Hepatocyte (in vitro differentiated cells): ENCODE results near the gene ARSG. TPM values are rescaled to one million over a fixed set of nuclear protein-coding genes. Genes with fewer than 3 reads are reported as not detected.

Experiments used
- DNase-seq: peaks from one replicate; pipeline ENCODE4 v3.0.0-alpha.2; 2016; ENCODE audit warnings: low spot score
- H2AFZ ChIP-seq: fragments of 200-600 bp; sonication (generic); 2 replicates; pipeline ENCODE4 v1.6.0; 2016; ENCODE audit warnings: antibody characterized with exemption, mild to moderate bottlenecking
- H3K27ac ChIP-seq: fragments of 200-600 bp; sonication (generic); 2 replicates; pipeline ENCODE4 v1.5.1; 2016; ENCODE audit warnings: mild to moderate bottlenecking
- H3K27me3 ChIP-seq: fragments of 200-600 bp; sonication (generic); 2 replicates; pipeline ENCODE4 v1.6.1; 2016
- H3K36me3 ChIP-seq: fragments of 200-600 bp; sonication (generic); replicated peaks from 2 replicates; pipeline ENCODE4 v1.5.1; 2016; ENCODE audit warnings: low read depth; ENCODE audit not compliant: insufficient read depth
- H3K4me1 ChIP-seq: fragments of 200-600 bp; sonication (generic); 2 replicates; pipeline ENCODE4 v1.5.1; 2016; ENCODE audit warnings: mild to moderate bottlenecking, moderate library complexity; ENCODE audit not compliant: insufficient read depth
- H3K4me2 ChIP-seq: fragments of 200-600 bp; sonication (generic); 2 replicates; pipeline ENCODE4 v1.6.0; 2016
- H3K4me3 ChIP-seq: fragments of 200-600 bp; sonication (generic); 2 replicates; pipeline ENCODE4 v1.5.1; 2016; ENCODE audit warnings: mild to moderate bottlenecking
- H3K79me2 ChIP-seq: fragments of 200-600 bp; sonication (generic); 2 replicates; pipeline ENCODE4 v1.6.0; 2017; ENCODE audit warnings: mild to moderate bottlenecking
- H3K9me2 ChIP-seq: fragments of 200-600 bp; sonication (generic); replicated peaks from 2 replicates; pipeline ENCODE4 v1.6.0; 2017; ENCODE audit warnings: mild to moderate bottlenecking; ENCODE audit not compliant: insufficient read depth
- H3K9me3 ChIP-seq: fragments of 200-600 bp; sonication (generic); 2 replicates; pipeline ENCODE4 v1.5.1; 2016; ENCODE audit warnings: low read depth, mild to moderate bottlenecking
- H4K20me1 ChIP-seq: fragments of 200-600 bp; sonication (generic); 2 replicates; pipeline ENCODE4 v1.6.0; 2016; ENCODE audit warnings: mild to moderate bottlenecking; ENCODE audit not compliant: insufficient read depth, poor library complexity, severe bottlenecking
- CTCF ChIP-seq: fragments of 200-600 bp; sonication (generic); IDR thresholded peaks from 2 replicates; pipeline ENCODE4 v1.5.1; 2016; ENCODE audit warnings: antibody characterized with exemption, mild to moderate bottlenecking; ENCODE audit not compliant: poor library complexity
- EZH2 ChIP-seq: fragments of 200-600 bp; sonication (generic); IDR thresholded peaks from 2 replicates; pipeline ENCODE4 v1.6.1; 2016; ENCODE audit warnings: antibody characterized with exemption, mild to moderate bottlenecking, borderline replicate concordance
- EZH2phosphoT487 ChIP-seq: fragments of 200-600 bp; sonication (generic); IDR thresholded peaks from one replicate; pipeline ENCODE4 v1.6.1; 2018; ENCODE audit warnings: antibody characterized with exemption, mild to moderate bottlenecking, low read depth, moderate library complexity; ENCODE audit not compliant: unreplicated experiment, severe bottlenecking
- WGBS: methylation state at CpG from one replicate; pipeline ENCODE4 v1.1.6; 2016; ENCODE audit warnings: low lambda C conversion rate; ENCODE audit errors: missing lambda C conversion rate; 5-methylcytosine and 5-hydroxymethylcytosine counted together
- polyA plus RNA-seq: library from polyadenylated mRNA; unstranded; fragments of >200 nt; fragmentation: Nextera tagmentation; extraction: Ambion mirVana; gene quantifications from 2 replicates; pipeline ENCODE4 v1.2.1, GENCODE V29; 2016
- total RNA-seq: library from RNA; depleted of rRNA; stranded (reverse); fragments of >200 nt; gene quantifications from 2 replicates; pipeline ENCODE4 v1.2.3, GENCODE V29; 2014

ARSG gene
- total and polyA plus RNA-seq, 2 experiments from 2014 or later: 1.3 to 1.4 TPM

- no peaks in the 10 kb centered on the region for H3K9me2 ChIP-seq
- 91% methylated on average over 2 of the region's 2 CpGs for WGBS
- H3K36me3 ChIP-seq: no peaks in the 10 kb centered on the region
- H3K27me3 ChIP-seq: no peaks in the 10 kb centered on the region
- H2AFZ ChIP-seq: no peak overlapping the region
- no peaks in the 10 kb centered on the region for H3K9me3 ChIP-seq
- H3K4me3 ChIP-seq: no peak overlapping the region
- peaks cover 21% of the 10 kb centered on the region for H3K4me1 ChIP-seq
- H3K27ac ChIP-seq: peak overlapping the region; percentile 66
- no peaks in the 10 kb centered on the region for H3K79me2 ChIP-seq
- H3K4me2 ChIP-seq: no peak overlapping the region
- H4K20me1 ChIP-seq: no peaks in the 10 kb centered on the region
- TF ChIP-seq EZH2 (no peak), CTCF (no peak), EZH2phosphoT487 (no peak)
- DNase-seq: no peak
These were observed 149.2 kb downstream of the ARSG start for GRCh38 chr17:68440526-68440925.

- H2AFZ ChIP-seq: no peak overlapping the region
- H3K79me2 ChIP-seq: no peaks in the 10 kb centered on the region
- H3K9me3 ChIP-seq: no peaks in the 10 kb centered on the region
- peak; percentile 26 for DNase-seq
- H3K27ac ChIP-seq: peak overlapping the region; percentile 66
- H3K4me3 ChIP-seq: no peak overlapping the region
- no peaks in the 10 kb centered on the region for H3K9me2 ChIP-seq
- no peaks in the 10 kb centered on the region for H3K27me3 ChIP-seq
- no peaks in the 10 kb centered on the region for H3K36me3 ChIP-seq
- 65% methylated on average over 14 of the region's 14 CpGs for WGBS
- peak overlapping the region; percentile 2 for H3K4me2 ChIP-seq
- TF ChIP-seq EZH2phosphoT487 (no peak), EZH2 (no peak), CTCF (no peak)
- peaks cover 21% of the 10 kb centered on the region for H3K4me1 ChIP-seq
- H4K20me1 ChIP-seq: no peaks in the 10 kb centered on the region
These were observed 149.9 kb downstream of the ARSG start for GRCh38 chr17:68441070-68441770.

GRCh38 chr17:68443972-68444464 lies 152.7 kb downstream of the ARSG start:
- no peak overlapping the region for H3K4me3 ChIP-seq
- DNase-seq: no peak
- WGBS: 80% methylated on average over 11 of the region's 11 CpGs
- H3K4me2 ChIP-seq: no peak overlapping the region
- H3K36me3 ChIP-seq: no peaks in the 10 kb centered on the region
- no peaks in the 10 kb centered on the region for H4K20me1 ChIP-seq
- H3K4me1 ChIP-seq: peaks cover 15% of the 10 kb centered on the region
- no peak overlapping the region for H3K27ac ChIP-seq
- no peaks in the 10 kb centered on the region for H3K9me3 ChIP-seq
- H2AFZ ChIP-seq: no peak overlapping the region
- H3K9me2 ChIP-seq: no peaks in the 10 kb centered on the region
- H3K79me2 ChIP-seq: no peaks in the 10 kb centered on the region
- TF ChIP-seq CTCF (no peak), EZH2phosphoT487 (no peak), EZH2 (no peak)
- H3K27me3 ChIP-seq: no peaks in the 10 kb centered on the region
